IPS-NIHi11 (cell line): ENCODE data around the gene OR4D10.
"Not testable (repeated sequence)": the region's sequence is repeated elsewhere in the genome, so short reads cannot be mapped to it uniquely, and the experiment has no call there.

ENCODE experiments used
- DNase-seq: peaks from one replicate; pipeline ENCODE4 v3.0.0; 2012; ENCODE audit warnings: mixed read lengths, low spot score

Gene OR4D10

DNA sequence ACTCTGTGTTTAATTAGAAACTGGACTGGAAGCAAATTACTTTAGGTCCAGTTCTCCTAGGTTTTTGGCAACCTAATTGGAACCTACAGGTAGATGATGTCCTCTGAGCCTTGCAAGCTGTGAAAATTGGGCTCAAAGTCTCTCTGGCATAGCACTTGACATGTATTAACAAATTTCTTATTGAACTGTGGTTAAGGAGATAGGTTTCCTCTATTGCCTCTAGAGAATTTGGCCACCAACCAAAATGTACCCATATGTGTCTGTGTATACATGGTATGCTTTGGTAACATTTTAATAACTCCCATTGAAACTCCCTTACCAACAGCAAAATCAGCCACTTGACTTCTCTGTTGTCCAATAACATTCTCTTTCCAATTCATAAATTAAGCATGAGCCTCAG is at the start of gene OR4D10:
OR4D10 (plus strand) TSS at position 301 of the 400 bp plus-strand sequence. CDS start 4,115 bp downstream, outside the sequence.
- DNase-seq, result no peak

DNA sequence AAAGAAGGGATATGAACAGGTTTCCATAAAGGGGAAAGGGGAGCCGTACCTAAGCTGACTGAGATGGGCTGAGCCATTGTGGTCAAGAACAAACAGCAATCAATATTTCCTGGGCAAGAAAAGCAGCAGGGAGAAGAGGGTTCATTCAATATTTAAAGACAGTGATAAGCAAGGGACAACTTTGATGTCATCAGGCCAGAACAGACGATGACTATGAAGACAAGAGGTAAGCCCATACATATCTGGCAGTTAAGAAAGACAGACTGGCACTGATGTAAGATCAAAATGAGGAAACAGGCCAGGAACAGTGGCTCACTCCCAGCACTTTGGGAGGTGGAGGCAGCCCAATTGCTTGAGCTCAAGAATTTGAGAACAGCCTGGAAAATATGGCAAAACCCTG is 49.3 kb upstream of the OR4D10 start:
- DNase-seq, result no peak

DNA sequence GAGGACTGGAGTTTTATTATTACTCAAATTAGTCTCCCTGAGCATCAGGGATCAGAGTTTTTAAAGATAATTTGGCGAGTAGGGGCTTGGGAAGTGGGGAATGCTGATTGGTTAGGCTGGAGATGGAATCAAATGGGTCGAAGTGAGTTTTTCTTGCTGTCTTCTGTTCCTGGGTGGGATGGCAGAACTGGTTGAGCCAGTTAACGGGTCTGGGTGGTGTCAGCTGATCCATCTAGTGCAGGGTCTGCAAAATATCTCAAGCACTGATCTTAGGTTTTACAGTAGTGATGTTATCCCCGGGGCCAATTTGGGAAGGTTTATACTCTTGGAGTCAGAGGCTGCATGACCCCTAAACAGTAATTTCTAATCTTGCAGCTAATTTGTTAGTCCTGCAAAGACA is 48.0 kb upstream of the OR4D10 start:
- no peak for DNase-seq

DNA sequence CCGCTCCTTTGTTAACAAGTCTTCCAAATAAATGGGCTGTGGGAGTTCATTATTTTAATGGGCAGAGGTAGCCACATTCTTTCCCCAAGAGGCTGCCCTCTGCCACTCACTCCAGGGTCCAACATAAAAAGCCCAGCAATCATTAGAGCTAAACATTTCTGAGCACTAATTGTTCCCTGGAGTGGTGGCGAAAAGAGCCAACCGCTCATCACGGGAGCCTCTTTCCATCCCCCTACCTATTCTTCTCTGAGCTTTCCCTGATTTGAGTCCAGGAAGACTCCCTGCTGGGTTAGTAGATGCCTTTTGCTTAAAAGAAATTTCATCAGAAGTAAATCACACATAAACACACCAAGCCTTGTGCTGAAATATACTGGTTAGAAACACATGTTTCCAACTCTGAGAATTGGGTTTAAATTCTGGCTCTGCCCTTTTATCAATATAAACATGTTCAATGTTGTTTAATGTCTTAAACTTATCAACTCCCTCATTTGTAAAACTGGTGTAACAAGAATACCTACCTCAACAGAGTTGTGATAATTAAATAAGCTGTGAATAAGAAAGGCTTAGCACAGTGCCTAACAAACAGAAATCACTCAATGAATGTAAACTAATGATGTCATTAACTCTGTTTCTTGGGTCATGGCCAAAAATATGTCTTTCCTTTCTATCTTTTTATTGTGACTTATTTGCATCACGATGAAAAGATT is 46.6 kb upstream of the OR4D10 start, which contains the start of gene OR5A2:
OR5A2 (minus strand) TSS at position 53 of the 707 bp plus-strand sequence. CDS start 3,460 bp downstream, outside the sequence.
- peak; percentile 48 for DNase-seq

DNA sequence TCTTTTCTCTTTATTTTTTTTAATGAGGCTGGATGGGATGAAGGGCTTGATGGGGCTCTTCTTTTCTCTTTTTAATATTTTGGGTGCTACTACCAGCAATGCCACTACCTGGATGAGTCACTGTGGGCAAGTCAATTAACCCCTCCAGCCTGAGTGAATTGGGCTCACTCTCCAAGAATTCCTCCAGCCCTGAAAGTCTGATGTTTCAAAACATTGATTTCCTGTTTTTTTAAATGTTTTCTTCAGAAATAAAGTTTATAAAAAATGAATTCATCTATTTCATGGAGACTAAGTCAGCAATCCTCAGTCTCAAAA is 46.1 kb upstream of the OR4D10 start:
- no peak for DNase-seq

DNA sequence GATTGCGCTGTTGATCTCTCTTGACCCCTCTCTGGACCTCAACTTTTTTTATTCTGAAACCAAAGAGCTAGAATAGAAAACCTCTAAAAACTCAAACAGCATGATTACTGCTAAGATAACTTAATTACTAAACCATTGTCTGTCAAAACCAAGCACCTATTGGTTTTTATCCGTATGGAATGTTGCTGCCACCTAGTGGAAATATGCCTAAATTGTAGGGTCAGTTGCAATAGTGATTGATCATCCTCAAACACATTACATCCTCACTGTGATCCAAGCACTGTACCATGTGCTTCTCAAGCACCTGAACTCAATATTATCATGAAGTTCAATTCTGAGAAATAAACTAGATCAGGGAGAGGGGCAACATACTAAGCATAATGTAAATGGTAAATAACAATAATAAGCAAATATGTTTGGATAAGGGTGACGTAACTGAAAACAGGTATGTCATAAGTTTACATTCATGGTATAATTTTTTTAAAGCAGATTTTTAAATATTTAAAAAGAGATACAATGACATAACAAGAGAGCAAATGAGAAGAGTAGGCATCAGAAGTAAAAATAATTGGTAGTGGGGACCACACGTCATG is 43.1 kb upstream of the OR4D10 start:
- DNase-seq, result peak; percentile 60

DNA sequence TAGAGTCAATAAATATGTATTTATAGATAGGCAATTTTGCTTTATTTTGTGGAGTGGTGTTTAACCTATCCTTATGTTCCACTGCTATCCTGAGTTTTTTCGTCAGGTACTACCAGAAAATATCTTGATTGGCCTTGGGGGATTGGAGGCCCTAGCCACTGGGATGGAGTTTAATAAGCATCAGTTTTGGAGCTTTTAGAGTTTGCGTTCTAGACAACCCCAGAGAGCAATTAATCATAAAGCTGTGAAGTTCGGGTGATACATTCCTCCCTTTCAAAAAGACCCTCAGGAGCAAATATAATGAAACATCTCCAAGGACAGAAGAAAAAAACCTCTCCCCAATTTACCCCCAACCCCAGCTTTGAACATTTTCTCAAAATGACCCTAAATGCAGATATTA is 36.9 kb upstream of the OR4D10 start, which contains the start of gene OR5A1:
OR5A1 (plus strand) TSS at position 301 of the 400 bp plus-strand sequence. CDS start 6,700 bp downstream, outside the sequence.
- DNase-seq, result no peak

DNA sequence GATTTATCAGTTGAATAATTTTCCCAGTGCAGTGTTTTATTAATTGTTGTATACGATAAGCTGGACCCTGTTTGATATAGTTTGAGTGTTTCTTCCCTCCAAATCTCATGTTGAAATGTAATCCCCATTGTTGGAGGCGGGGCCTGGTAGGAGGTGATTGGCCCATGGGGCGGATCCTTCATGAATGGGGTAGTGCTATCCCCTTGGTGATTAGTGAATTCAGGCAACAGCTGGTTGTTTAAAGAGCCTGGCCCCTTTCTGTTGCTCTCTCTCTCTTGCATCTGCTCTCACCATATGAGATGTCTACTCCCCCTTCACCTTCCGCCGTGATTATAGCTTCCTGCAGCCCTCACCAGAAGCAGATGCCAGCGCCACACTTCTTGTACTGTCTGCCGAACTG is 35.3 kb upstream of the OR4D10 start:
- peak; percentile 19 for DNase-seq

DNA sequence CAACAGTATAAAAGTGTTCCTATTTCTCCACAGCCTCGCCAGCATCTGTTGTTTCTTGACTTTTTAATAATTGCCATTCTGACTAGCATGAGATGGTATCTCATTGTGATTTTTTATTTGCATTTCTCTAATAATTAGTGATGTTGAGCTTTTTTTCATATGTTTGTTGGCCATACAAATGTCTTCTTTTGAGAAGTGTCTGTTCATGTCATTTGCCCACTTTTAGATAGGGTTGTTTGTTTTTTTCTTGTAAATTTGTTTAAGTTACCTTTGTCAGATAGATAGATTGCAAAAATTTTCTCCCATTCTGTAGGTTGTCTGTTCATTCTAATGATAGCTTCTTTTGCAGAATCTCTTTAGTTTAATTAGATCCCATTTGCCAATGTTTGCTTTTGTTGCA is 27.5 kb upstream of the OR4D10 start:
- DNase-seq, result not testable (repeated sequence)

DNA sequence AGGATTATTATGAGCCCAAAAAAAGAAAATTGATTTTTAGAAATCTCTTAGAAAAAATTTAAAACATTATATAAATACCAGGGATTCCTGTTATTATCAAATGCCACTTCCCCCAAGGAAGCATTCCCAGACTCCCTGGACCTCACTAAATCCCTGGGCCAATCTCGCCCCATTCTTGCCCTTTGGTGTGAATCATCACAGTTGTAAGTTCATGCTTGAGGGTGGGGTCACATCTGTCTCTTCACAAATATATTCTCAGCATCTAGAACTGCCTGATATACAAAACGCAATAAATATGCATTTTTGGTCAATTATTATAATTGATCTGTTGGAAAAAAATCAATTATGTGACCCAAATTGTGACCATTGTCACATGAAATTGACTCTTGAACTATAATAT is 24.6 kb upstream of the OR4D10 start:
- DNase-seq, result no peak

DNA sequence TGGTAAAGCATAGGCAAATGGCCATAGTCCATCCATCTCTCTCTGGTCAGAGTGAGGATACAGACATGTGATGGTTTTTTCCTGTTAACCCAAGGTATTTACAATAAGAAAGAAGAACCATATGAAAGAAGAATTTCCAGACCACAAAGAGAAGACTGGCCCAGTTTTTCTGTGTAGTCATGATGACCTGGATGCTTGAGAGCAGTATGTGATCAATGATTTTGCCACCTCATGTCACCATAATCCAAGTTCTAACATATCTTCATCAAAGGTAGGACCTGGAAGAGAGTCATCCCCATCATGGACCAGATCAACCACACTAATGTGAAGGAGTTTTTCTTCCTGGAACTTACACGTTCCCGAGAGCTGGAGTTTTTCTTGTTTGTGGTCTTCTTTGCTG is 16.5 kb upstream of the OR4D10 start, which contains the start of gene OR4D6:
OR4D6 (plus strand) TSS at position 301 of the 400 bp plus-strand sequence; CDS start at position 301, 0 bp downstream.
- no peak for DNase-seq

DNA sequence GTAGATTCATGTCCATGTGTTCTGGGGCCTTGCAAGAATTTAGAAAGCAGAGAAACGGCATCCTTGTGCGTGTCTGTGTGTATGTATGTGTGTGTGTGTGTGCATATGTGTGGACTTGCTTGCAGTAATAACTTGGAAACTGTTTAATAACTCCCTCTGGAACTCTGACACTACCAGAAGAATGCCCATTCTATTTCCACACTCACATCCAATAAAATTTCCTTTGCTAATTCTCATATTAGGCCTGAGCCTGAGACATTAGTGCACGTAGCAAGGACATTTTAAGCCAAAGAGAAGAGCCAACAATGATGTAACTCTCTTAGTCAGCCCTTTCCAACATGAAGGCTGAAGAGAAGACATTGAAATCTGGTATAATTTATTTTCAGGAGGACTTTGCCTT is 13.2 kb upstream of the OR4D10 start:
- no peak for DNase-seq

DNA sequence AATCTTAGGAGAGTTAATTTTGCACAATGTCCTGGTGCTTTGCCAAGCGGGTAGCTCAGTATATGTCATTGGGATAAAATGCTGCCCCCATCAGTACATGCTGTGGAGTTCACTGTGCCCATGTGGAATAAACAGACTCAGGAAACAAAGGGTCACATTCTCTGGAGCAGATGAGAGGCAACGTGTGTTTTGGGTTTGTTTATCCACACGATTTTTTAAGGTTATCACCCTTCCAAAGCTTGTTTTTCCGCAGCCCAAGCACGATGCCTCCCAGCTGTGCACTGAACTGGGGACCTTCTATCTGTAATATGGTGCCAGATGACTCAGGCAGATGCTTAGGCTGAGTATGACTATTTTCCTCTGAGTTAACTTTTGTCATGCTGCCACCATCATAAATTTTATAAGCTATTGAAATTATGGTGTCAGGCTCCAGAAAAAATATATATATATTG is 9.9 kb upstream of the OR4D10 start:
- peak; percentile 18 for DNase-seq

DNA sequence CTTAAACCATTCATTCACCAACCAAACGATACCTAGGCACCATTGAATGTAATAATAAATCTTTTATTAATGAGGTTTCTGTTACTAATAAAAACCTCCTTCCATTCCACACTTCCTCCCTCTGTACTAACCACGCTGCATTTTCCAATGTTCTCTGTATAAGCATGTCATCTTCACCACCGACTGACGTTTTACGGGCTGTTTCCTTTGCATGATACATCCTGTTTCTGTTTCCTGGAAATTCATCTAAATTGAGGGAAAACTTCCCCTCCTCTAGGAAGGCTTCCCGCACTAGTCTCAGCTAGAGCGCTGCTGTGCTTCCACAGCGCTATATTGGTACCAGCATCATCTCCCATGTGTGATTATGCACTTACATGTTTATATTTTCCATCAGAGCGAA is 2.1 kb downstream of the OR4D10 start:
- no peak for DNase-seq

DNA sequence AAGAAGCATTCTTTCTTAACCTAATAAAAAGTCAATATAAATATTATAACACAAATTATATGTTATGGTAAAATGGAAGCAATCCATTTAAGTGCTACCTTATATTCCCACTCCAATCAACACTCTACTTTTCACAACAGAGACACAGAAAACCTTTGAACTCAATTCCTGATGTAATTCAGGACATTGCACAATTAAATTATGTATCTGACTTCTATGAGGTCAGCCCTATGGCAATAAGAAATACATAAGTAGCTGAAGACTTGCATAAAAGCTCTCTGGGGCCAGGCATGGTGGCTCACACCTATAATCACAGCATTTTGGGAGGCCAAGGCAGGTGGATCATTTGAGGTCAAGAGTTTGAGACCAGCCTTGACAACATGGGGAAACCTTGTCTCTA is 6.8 kb downstream of the OR4D10 start:
- no peak for DNase-seq

DNA sequence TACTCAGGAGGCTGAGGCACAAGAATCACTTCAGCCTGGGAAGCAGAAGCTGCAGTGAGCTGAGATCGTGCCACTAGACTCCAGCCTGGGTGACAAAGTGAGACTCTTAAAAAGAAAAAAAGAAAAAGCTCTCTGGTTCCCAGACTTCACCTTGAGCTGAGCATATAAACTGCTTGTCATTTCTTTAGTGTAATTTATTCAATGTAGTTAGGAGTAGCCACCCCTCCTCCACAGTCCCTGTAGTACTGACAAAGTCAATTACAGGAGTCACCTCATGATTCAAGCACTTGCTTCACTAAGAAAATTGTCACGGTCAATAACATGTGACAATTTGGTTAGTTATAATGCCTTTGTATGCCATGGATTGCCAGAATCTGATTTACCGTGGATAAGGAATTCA is 7.2 kb downstream of the OR4D10 start:
- no peak for DNase-seq

DNA sequence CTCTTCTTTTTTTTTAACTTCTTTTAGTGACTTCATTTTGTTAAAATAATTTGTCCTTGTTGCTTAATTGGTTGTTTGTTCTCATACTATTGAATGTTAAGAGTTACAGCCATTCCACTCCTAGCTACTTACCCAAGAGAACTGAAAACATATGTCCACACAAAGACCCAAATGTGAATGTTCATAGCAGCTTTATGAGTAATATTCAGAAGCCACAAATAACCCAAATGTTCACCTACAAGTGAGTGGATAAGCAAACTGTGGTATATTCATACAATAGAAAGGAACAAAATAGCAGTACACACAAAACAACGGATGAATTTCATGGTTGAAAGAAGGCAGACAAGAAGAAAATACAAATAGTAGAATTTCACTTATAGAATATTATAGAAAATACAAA is 28.8 kb downstream of the OR4D10 start:
- DNase-seq, result no peak

DNA sequence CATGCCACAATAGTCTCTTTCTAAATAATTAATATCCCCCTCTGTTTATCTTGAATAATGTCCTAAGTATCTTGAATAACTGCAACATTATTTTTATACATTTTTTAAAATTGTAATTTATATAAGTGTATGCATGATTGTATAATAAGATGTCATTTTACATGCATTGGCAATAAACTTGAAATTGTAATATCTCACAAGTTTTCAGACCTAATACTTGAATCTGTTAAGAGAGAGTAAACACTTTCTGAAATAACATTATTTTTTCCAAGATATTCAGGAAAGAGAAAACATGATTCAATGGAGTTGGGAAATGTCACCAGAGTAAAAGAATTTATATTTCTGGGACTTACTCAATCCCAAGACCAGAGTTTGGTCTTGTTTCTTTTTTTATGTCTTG is 30.2 kb downstream of the OR4D10 start, which contains the start of gene OR4D11:
OR4D11 (plus strand) TSS at position 301 of the 400 bp plus-strand sequence; CDS start at position 301, 0 bp downstream.
- no peak for DNase-seq

DNA sequence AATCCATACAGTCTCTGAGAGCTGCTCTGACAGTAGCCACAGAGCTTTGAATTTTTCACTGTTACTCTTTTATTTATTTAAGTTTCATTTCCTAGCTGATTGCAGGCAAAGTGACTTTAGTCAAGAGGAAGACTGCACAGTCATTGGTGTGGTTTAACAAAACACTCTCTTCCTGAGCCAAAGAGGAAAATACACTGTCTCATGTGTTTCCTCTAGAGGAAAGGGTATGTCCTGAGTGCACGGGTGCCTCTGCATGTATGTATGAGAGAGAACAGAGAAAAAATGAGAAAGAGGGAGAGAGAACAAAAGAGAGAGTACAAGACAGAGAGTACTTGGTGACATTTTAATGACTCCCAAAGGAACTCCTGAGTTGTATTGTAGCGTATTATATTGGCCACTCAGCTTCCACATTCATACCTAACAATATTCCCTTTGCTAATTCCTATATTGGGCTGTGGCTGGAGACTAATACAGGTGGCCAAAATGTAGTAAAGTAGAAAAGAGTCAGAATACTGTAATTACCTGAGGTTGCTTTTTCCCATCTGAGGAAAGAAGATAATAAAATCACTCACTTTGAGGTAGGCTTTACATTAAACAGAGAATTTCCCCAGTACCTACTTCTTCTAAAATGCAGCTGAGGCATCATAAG is 38.0 kb downstream of the OR4D10 start, which contains the start of gene OR4D9:
OR4D9 (plus strand) TSS at position 599 of the 649 bp plus-strand sequence. CDS start 3,374 bp downstream, outside the sequence.
- no peak for DNase-seq

DNA sequence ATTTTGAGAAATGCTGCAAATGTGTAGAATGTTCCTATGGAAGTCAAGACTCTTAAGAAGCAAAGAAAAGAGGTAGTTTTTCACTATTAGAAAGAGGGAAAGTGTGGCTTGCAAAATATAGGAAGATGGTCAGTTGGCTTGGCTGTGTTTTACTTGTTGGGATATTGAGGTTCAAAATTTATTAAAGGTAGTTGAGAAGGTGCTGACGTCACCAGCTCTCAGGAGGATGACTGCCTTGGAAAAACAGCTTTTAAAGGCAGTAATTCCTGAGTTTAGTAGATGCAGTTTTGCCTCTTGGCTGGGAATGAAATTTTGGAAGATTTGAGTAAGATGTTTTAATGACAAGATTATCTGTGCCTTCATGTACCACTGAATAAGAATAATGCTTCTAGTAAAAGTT is 38.6 kb downstream of the OR4D10 start:
- DNase-seq, result no peak

DNA sequence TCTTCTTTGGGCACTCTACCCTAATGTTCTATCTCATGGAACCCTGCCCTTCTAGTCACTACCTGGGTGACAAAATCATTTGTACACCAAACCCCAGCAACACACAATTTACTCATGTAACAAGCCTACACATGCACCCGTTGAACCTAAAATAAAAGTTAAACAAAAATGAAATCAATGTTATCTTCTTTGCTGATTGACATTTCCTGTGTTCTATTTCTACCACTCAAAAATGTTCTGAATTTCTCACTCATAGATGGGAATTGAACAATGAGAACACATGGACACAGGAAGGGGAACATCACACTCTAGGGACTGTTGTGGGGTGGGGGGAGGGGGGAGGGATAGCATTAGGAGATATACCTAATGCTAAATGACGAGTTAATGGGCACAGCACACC is 47.0 kb downstream of the OR4D10 start:
- DNase-seq, result not testable (repeated sequence)

DNA sequence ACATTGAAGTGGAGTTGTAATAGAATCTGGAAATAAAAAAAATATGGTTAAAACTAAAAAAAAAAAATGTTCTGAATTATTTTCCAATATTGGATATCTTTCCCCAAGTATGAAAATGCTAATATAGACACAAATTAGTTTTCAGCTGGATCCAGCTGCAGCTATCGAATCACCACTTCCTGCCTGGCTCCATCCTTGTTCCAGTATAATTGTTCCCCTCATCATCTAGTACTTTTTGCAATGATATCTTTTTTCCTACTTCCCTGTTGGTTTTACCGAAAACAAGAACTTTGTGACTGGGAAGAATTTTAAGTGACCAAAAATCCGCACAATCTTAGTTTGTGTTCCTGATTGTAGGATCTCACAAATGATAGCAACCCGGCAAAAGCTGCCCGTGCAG is 47.6 kb downstream of the OR4D10 start:
- no peak for DNase-seq

DNA sequence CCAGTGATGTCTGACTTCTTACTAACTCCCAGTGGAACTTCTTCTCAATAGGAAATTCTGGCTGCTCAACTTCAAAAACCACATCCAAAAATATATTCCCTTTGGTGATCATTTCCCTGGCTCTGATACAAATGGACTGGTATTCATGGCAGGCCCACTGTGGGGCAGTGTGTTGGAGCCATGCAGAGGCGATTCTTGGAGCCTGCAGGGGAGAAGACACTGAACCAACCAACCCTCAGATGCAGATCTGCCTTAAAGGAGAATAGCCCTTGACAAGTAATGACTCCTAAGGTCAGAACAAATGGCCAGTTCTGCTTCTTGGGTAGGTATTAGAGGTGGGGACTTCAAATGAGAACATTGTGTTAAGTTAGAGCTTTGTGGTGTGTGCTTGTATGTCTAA is 50.4 kb downstream of the OR4D10 start:
- peak; percentile 31 for DNase-seq
